ENCODE data around the gene TIMM50. TPM values are rescaled to one million over a fixed set of nuclear protein-coding genes. Genes with fewer than 3 reads are reported as not detected.
"Not testable (repeated sequence)": the region's sequence is repeated elsewhere in the genome, so short reads cannot be mapped to it uniquely, and the experiment has no call there.

Gene TIMM50
- total RNA-seq, 1 donor from 2014 or later = 39.9 TPM

DNA sequence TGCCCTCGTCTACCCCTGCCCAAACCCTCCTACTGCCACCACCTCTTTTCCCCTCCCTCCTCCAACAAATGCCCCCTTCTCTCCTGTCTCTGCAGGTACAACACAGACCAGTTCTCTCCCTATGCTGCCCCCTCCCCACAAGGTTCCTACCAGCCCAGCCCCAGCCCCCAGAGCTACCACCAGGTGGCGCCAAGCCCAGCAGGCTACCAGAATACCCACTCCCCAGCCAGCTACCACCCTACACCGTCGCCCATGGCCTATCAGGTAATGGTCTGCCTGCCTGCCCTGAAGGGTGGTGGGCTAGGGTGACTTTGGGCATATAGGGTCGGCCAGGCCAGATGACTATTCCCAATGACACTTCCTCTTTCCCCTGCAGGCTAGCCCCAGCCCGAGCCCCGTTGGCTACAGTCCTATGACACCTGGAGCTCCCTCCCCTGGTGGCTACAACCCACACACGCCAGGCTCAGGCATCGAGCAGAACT is 6.5 kb upstream of the TIMM50 start:
- H3K9me3 Mint-ChIP-seq = no peaks in the 10 kb centered on the region
- Histone ChIP-seq H2AFZ (replicated peaks) (no peak overlapping the region), H3K4me3 (no peak overlapping the region), H3K79me2 (ENCODE audit: low read depth) (no peaks in the 10 kb centered on the region), H3K4me2 (no peak overlapping the region), H3F3A (ENCODE audit: low read depth) (peaks cover 12% of the 10 kb centered on the region), H3K4me1 (no peaks in the 10 kb centered on the region), H3K36me3 (no peaks in the 10 kb centered on the region), H3K9ac (no peak overlapping the region), H3K9me3 (ENCODE audit: low read depth) (no peaks in the 10 kb centered on the region), H3K27ac (no peak overlapping the region), H3K27me3 (no peaks in the 10 kb centered on the region), H4K20me1 (ENCODE audit: low read depth) (no peaks in the 10 kb centered on the region)
- H3K27ac Mint-ChIP-seq = no peak overlapping the region
- H3K4me1 Mint-ChIP-seq = no peaks in the 10 kb centered on the region
- peak; percentile 91 for TF ChIP-seq CTCF (IDR thresholded peaks at IDR 0.05)
- no peak for TF ChIP-seq EZH2phosphoT487 (IDR thresholded peaks at IDR 0.05)
- no peak for TF ChIP-seq EZH2 (IDR thresholded peaks at IDR 0.05)
- no peak overlapping the region for H3K4me3 Mint-ChIP-seq
- H3K27me3 Mint-ChIP-seq (ENCODE audit: insufficient read depth, low read depth) = peaks cover 4% of the 10 kb centered on the region
- peak; percentile 77 for DNase-seq (ENCODE audit: low spot score)
- H3K36me3 Mint-ChIP-seq = peaks cover 30% of the 10 kb centered on the region

DNA sequence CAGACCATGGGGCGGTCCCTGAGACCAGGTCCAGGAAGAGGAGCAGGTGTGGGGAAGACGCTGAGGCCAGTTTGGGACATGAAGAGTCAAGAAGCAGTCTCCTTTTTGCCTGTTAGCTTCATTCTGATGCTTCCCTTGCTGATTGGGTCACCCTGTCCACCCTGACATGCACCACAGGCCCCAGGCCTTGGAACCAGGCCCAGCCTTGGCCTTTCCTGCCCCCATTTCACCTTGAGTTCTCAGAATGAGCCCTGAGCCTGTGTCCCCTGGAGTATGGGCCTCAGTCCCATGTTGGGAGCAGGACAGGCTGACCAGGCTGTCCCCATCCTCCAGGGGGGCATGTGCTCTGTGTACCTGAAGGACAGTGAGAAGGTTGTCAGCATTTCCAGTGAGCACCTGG is 4.9 kb upstream of the TIMM50 start:
- Histone ChIP-seq H3K9me3 (ENCODE audit: low read depth) (no peaks in the 10 kb centered on the region), H3K4me1 (peaks cover 10% of the 10 kb centered on the region), H3K79me2 (ENCODE audit: low read depth) (peaks cover under 1% of the 10 kb centered on the region), H3K4me2 (no peak overlapping the region), H4K20me1 (ENCODE audit: low read depth) (no peaks in the 10 kb centered on the region), H3K36me3 (no peaks in the 10 kb centered on the region), H2AFZ (replicated peaks) (no peak overlapping the region), H3K27me3 (no peaks in the 10 kb centered on the region), H3K27ac (no peak overlapping the region), H3K9ac (no peak overlapping the region), H3K4me3 (no peak overlapping the region), H3F3A (ENCODE audit: low read depth) (peaks cover 25% of the 10 kb centered on the region)
- H3K4me3 Mint-ChIP-seq = no peak overlapping the region
- peaks cover 21% of the 10 kb centered on the region for H3K36me3 Mint-ChIP-seq
- peaks cover 12% of the 10 kb centered on the region for H3K4me1 Mint-ChIP-seq
- peaks cover 4% of the 10 kb centered on the region for H3K27me3 Mint-ChIP-seq (ENCODE audit: insufficient read depth, low read depth)
- no peaks in the 10 kb centered on the region for H3K9me3 Mint-ChIP-seq
- DNase-seq (ENCODE audit: low spot score) = no peak
- no peak overlapping the region for H3K27ac Mint-ChIP-seq
- no peak for TF ChIP-seq EZH2phosphoT487 (IDR thresholded peaks at IDR 0.05)
- no peak for TF ChIP-seq EZH2 (IDR thresholded peaks at IDR 0.05)
- TF ChIP-seq CTCF (IDR thresholded peaks at IDR 0.05) = no peak

- Histone ChIP-seq H3K4me1 (peaks cover 16% of the 10 kb centered on the region), H3K79me2 (ENCODE audit: low read depth) (peaks cover 26% of the 10 kb centered on the region), H3F3A (ENCODE audit: low read depth) (peaks cover 25% of the 10 kb centered on the region), H3K4me2 (peak overlapping the region; percentile 88)
- H4K20me1 ChIP-seq (ENCODE audit: low read depth); H3K27me3 Mint-ChIP-seq (ENCODE audit: insufficient read depth, low read depth); H3K9me3 ChIP-seq (ENCODE audit: low read depth); H2AFZ ChIP-seq (replicated peaks); H3K9ac ChIP-seq; H3K9me3 Mint-ChIP-seq; DNase-seq (ENCODE audit: low spot score); H3K36me3 ChIP-seq; H3K27ac ChIP-seq; H3K4me3 ChIP-seq; H3K27me3 ChIP-seq: not testable (repeated sequence)
- Mint-ChIP-seq H3K36me3 (peaks cover 14% of the 10 kb centered on the region), H3K4me3 (peak overlapping the region; percentile 91), H3K4me1 (peaks cover 26% of the 10 kb centered on the region), H3K27ac (peak overlapping the region; percentile 30)
Observed at GRCh38 chr19:39479319-39479801, 1.3 kb upstream of the TIMM50 start.

GRCh38 chr19:39479916-39480315 is 722 bp upstream of the TIMM50 start:
- no peak overlapping the region for H3K27ac ChIP-seq
- H3K36me3 ChIP-seq = no peaks in the 10 kb centered on the region
- H3K27ac Mint-ChIP-seq = peak overlapping the region; percentile 30
- H2AFZ ChIP-seq (replicated peaks) = peak overlapping the region; percentile 80
- peaks cover 6% of the 10 kb centered on the region for H4K20me1 ChIP-seq (ENCODE audit: low read depth)
- peaks cover 10% of the 10 kb centered on the region for H3K36me3 Mint-ChIP-seq
- H3K4me2 ChIP-seq = peak overlapping the region; percentile 88
- no peak for DNase-seq (ENCODE audit: low spot score)
- no peaks in the 10 kb centered on the region for H3K27me3 Mint-ChIP-seq (ENCODE audit: insufficient read depth, low read depth)
- H3K9me3 Mint-ChIP-seq = no peaks in the 10 kb centered on the region
- peaks cover 16% of the 10 kb centered on the region for H3K4me1 ChIP-seq
- H3K79me2 ChIP-seq (ENCODE audit: low read depth) = peaks cover 26% of the 10 kb centered on the region
- H3K9ac ChIP-seq = no peak overlapping the region
- peaks cover 26% of the 10 kb centered on the region for H3K4me1 Mint-ChIP-seq
- peak overlapping the region; percentile 91 for H3K4me3 Mint-ChIP-seq
- H3K27me3 ChIP-seq = no peaks in the 10 kb centered on the region
- no peaks in the 10 kb centered on the region for H3K9me3 ChIP-seq (ENCODE audit: low read depth)
- H3F3A ChIP-seq (ENCODE audit: low read depth) = peaks cover 25% of the 10 kb centered on the region
- H3K4me3 ChIP-seq = peak overlapping the region; percentile 99
- TF ChIP-seq EZH2 (IDR thresholded peaks at IDR 0.05) (no peak), CTCF (IDR thresholded peaks at IDR 0.05) (no peak), EZH2phosphoT487 (IDR thresholded peaks at IDR 0.05) (no peak)

Data from neural progenitor cell (in vitro differentiated cells).